ENCODE data around the gene PGD. TPM values are rescaled to one million over a fixed set of nuclear protein-coding genes. Genes with fewer than 3 reads are reported as not detected.

Gene PGD
- total and polyA plus RNA-seq, 2 experiments from 2014 or later = 174 to 305 TPM

Other genes with a start within 250 kb of the PGD start
- gene KIF1B, start 188.5 kb upstream of the PGD start, total RNA-seq (2014; rRNA removed; shearing (Covaris generic)) = 68.4 and 70.3 TPM in 2 replicates
- 18.7 and 21.5 TPM in 2 replicates for gene KIF1B, start 188.5 kb upstream of the PGD start, polyA plus RNA-seq (2016; fragmentation: Nextera tagmentation; extraction: Ambion mirVana)
- gene CENPS, start 31.4 kb downstream of the PGD start, total RNA-seq (2014; rRNA removed; shearing (Covaris generic)) = 4.7 and 8.6 TPM in 2 replicates
- 22.6 and 31.3 TPM in 2 replicates for gene CENPS, start 31.4 kb downstream of the PGD start, polyA plus RNA-seq (2016; fragmentation: Nextera tagmentation; extraction: Ambion mirVana)
- gene CORT, start 51.0 kb downstream of the PGD start, total RNA-seq (2014; rRNA removed; shearing (Covaris generic)) = 0.16 TPM in 1 of 2 replicates, not detected in the other
- 0.99 and 1.4 TPM in 2 replicates for gene CORT, start 51.0 kb downstream of the PGD start, polyA plus RNA-seq (2016; fragmentation: Nextera tagmentation; extraction: Ambion mirVana)
- 77.4 and 82.0 TPM in 2 replicates for gene DFFA, start 73.5 kb downstream of the PGD start, total RNA-seq (2014; rRNA removed; shearing (Covaris generic))
- gene DFFA, start 73.5 kb downstream of the PGD start, polyA plus RNA-seq (2016; fragmentation: Nextera tagmentation; extraction: Ambion mirVana) = 61.4 and 65.2 TPM in 2 replicates
- gene PEX14, start 75.9 kb downstream of the PGD start, total RNA-seq (2014; rRNA removed; shearing (Covaris generic)) = 14.0 and 19.6 TPM in 2 replicates
- 16.4 and 17.6 TPM in 2 replicates for gene PEX14, start 75.9 kb downstream of the PGD start, polyA plus RNA-seq (2016; fragmentation: Nextera tagmentation; extraction: Ambion mirVana)

Measured in GM23338 (cell line).